Common myeloid progenitor, CD34-positive (primary cell): ENCODE measurements around the gene NYAP1.
"Not testable (repeated sequence)": the region's sequence is repeated elsewhere in the genome, so short reads cannot be mapped to it uniquely, and the experiment has no call there.

Experiments used
- CTCF ChIA-PET: fragments of 350-600 bp; sonication (Branson Sonifier 250); formaldehyde crosslinking; loops from one replicate; lab custom pipeline; 2021; ENCODE audit warnings: antibody characterized with exemption; lab: Charles Lee
- POLR2A ChIA-PET: fragments of 350-600 bp; sonication (Branson Sonifier 250); formaldehyde crosslinking; loops from one replicate; lab custom pipeline; 2021; ENCODE audit warnings: antibody characterized with exemption; lab: Charles Lee
- DNase-seq, 3 donors: peaks; one replicate each; pipeline versions ENCODE4 v3.0.0 to v3.0.0-alpha.2; 2013
- H3K27ac ChIP-seq, 2 experiments: 1 replicate in 1 of 2; 2 replicates in 1 of 2; pipeline ENCODE4 v1.7.0; 2013; ENCODE audit warnings: inconsistent platforms in 2 of 2, low read length in 2 of 2, mild to moderate bottlenecking in 2 of 2, low read depth in 1 of 2, moderate library complexity in 1 of 2; ENCODE audit not compliant: severe bottlenecking in 2 of 2, insufficient read depth in 1 of 2, poor library complexity in 1 of 2
- H3K27me3 ChIP-seq, 5 experiments: replicated peaks in 2 of 5; 1 replicate in 3 of 5; 2 replicates in 2 of 5; pipeline versions ENCODE4 v1.6.1 to v1.7.0; 2013; ENCODE audit warnings: low read length in 4 of 5, mild to moderate bottlenecking in 2 of 5, moderate library complexity in 2 of 5, inconsistent platforms in 1 of 5; ENCODE audit not compliant: insufficient read depth in 5 of 5, control insufficient read depth in 4 of 5
- H3K36me3 ChIP-seq, 4 experiments: 1 replicate in 2 of 4; 2 replicates in 2 of 4; pipeline versions ENCODE4 v1.6.1 to v1.7.0; 2013; ENCODE audit warnings: low read length in 3 of 4, control low read depth in 1 of 4, mild to moderate bottlenecking in 1 of 4; ENCODE audit not compliant: control insufficient read depth in 4 of 4, insufficient read depth in 4 of 4
- H3K4me1 ChIP-seq, 4 experiments: 1 replicate in 3 of 4; 2 replicates in 1 of 4; pipeline versions ENCODE4 v1.6.1 to v1.7.1; 2013; ENCODE audit warnings: low read length in 3 of 4, mild to moderate bottlenecking in 3 of 4, control low read depth in 1 of 4, inconsistent platforms in 1 of 4, moderate library complexity in 1 of 4; ENCODE audit not compliant: control insufficient read depth in 4 of 4, insufficient read depth in 4 of 4; ENCODE audit errors: control extremely low read depth in 1 of 4
- H3K4me3 ChIP-seq, 7 experiments: 1 replicate in 4 of 7; 2 replicates in 3 of 7; pipeline versions ENCODE4 v1.5.1 to v1.7.0; 2013; ENCODE audit warnings: mild to moderate bottlenecking in 7 of 7, low read length in 6 of 7, moderate library complexity in 6 of 7, inconsistent platforms in 2 of 7, low read depth in 2 of 7, control low read depth in 1 of 7; ENCODE audit not compliant: insufficient read depth in 4 of 7, control insufficient read depth in 1 of 7; ENCODE audit errors: extremely low read depth in 1 of 7
- H3K9me3 ChIP-seq, 5 experiments: 1 replicate in 4 of 5; 2 replicates in 1 of 5; pipeline versions ENCODE4 v1.6.1 to v1.7.1; 2013; ENCODE audit warnings: low read length in 4 of 5, mild to moderate bottlenecking in 2 of 5, inconsistent platforms in 1 of 5, low read depth in 1 of 5, moderate library complexity in 1 of 5; ENCODE audit not compliant: control insufficient read depth in 4 of 5, insufficient read depth in 2 of 5; ENCODE audit errors: control extremely low read depth in 1 of 5
- WGBS: methylation state at CpG from one replicate; pipeline ENCODE4 v1.1.5; 2013; ENCODE audit not compliant: insufficient coverage; 5-methylcytosine and 5-hydroxymethylcytosine counted together

Gene NYAP1

GRCh38 chr7:100520138-100520537, 36.4 kb downstream of the NYAP1 start:
- Histone ChIP-seq H3K36me3 (no peaks in the 10 kb centered on the region), H3K4me1 (peaks cover 0 to under 1% (median 0%) of the 10 kb centered on the region in 4 experiments), H3K27ac (no peak overlapping the region), H3K4me3 (no peak overlapping the region), H3K9me3 (no peaks in the 10 kb centered on the region), H3K27me3 (no peaks in the 10 kb centered on the region)
- ChIA-PET CTCF (interaction anchor here (0.5 to 1.5 kb wide), 4 partner anchors 29 to 302 kb away, joined by 3 read pairs; no protein-coding TSS in a partner anchor), POLR2A (interaction anchor here (1.0 kb wide), 1 partner anchor 15 kb away, joined by 3 read pairs; no protein-coding TSS in a partner anchor)
- DNase-seq, result no peak
- no CpG with 5 or more reads among the region's 1 CpG for WGBS

- no peaks in the 10 kb centered on the region for H3K9me3 ChIP-seq
- no peak overlapping the region for H3K27ac ChIP-seq
- ChIA-PET POLR2A (no interaction called here), CTCF (interaction anchor here (1.5 kb wide), 1 partner anchor 33 kb away, joined by 3 read pairs; no protein-coding TSS in a partner anchor)
- H3K4me1 ChIP-seq, result no peaks in the 10 kb centered on the region
- DNase-seq, result no peak
- H3K27me3 ChIP-seq, result no peaks in the 10 kb centered on the region
- WGBS, result no CpG with 5 or more reads among the region's 2 CpGs
- H3K4me3 ChIP-seq, result no peak overlapping the region
- no peaks in the 10 kb centered on the region for H3K36me3 ChIP-seq
Measured at GRCh38 chr7:100521076-100521475, 37.3 kb downstream of the NYAP1 start.

- H3K27ac ChIP-seq, H3K36me3 ChIP-seq, POLR2A ChIA-PET, H3K9me3 ChIP-seq, H3K4me1 ChIP-seq, H3K4me3 ChIP-seq, H3K27me3 ChIP-seq: not testable (repeated sequence)
- WGBS, result no CpG with 5 or more reads among the region's 3 CpGs
- peak in 2 of 3 donors; percentile 15 to 17 for DNase-seq
- CTCF ChIA-PET, result interaction anchor here (0.7 kb wide), 1 partner anchor 14 kb away, joined by 4 read pairs; no protein-coding TSS in a partner anchor
Measured at GRCh38 chr7:100521909-100522593, 38.3 kb downstream of the NYAP1 start.

GRCh38 chr7:100523192-100523591, 39.5 kb downstream of the NYAP1 start:
- CTCF ChIA-PET, result not testable (repeated sequence)

GRCh38 chr7:100528108-100528866, 44.6 kb downstream of the NYAP1 start:
- H3K27ac ChIP-seq, POLR2A ChIA-PET, DNase-seq, H3K4me3 ChIP-seq, H3K4me1 ChIP-seq, H3K27me3 ChIP-seq, H3K9me3 ChIP-seq, H3K36me3 ChIP-seq: not testable (repeated sequence)
- CTCF ChIA-PET, result interaction anchor here (0.9 kb wide), 1 partner anchor 20 kb away, joined by 3 read pairs; no protein-coding TSS in a partner anchor
- 97% methylated on average over 5 of the region's 12 CpGs for WGBS

More at GRCh38 chr7:100523192-100523591, 39.5 kb downstream of the NYAP1 start:
- H3K36me3 ChIP-seq, POLR2A ChIA-PET, H3K4me1 ChIP-seq, H3K9me3 ChIP-seq, H3K4me3 ChIP-seq, DNase-seq, H3K27ac ChIP-seq, H3K27me3 ChIP-seq: not testable (repeated sequence)
- no CpG with 5 or more reads among the region's 34 CpGs for WGBS

- Histone ChIP-seq H3K36me3 (no peaks in the 10 kb centered on the region), H3K27me3 (no peaks in the 10 kb centered on the region), H3K4me1 (peaks cover 0 to under 1% (median 0%) of the 10 kb centered on the region in 4 experiments), H3K27ac (no peak overlapping the region), H3K4me3 (no peak overlapping the region), H3K9me3 (no peaks in the 10 kb centered on the region)
- DNase-seq, result peak in 1 of 3 donors; percentile 29
- 97% methylated on average over 10 of the region's 14 CpGs for WGBS
- CTCF ChIA-PET, result interaction anchor here (0.7 to 1.6 kb wide), 4 partner anchors 9 to 126 kb away, joined by 3 to 4 read pairs (median 3); no protein-coding TSS in a partner anchor
- POLR2A ChIA-PET, result interaction anchor here (0.6 kb wide), 1 partner anchor 10 kb away, joined by 3 read pairs; no protein-coding TSS in a partner anchor
Measured at GRCh38 chr7:100532165-100533022, 48.7 kb downstream of the NYAP1 start.
